KG1 (cell line): ENCODE results near the gene SMIM43.
A peak's percentile ranks its signal among the peaks of the same experiment; 100 is the strongest.

ENCODE experiments used
- DNase-seq: peaks from one replicate; lab custom pipeline; 2025; lab: John Stamatoyannopoulos, UW

Gene SMIM43

GRCh38 chr4:121764702-121765367, at the start of gene SMIM43:
TSS of gene SMIM43 (minus strand) at chr4:121765164. CDS start at chr4:121765105, 59 bp downstream.
- no peak for DNase-seq

GRCh38 chr4:121814756-121815155, 49.8 kb upstream of the SMIM43 start:
- no peak for DNase-seq

- no peak for DNase-seq
Measured at GRCh38 chr4:121811122-121811521, 46.2 kb upstream of the SMIM43 start.

DNA sequence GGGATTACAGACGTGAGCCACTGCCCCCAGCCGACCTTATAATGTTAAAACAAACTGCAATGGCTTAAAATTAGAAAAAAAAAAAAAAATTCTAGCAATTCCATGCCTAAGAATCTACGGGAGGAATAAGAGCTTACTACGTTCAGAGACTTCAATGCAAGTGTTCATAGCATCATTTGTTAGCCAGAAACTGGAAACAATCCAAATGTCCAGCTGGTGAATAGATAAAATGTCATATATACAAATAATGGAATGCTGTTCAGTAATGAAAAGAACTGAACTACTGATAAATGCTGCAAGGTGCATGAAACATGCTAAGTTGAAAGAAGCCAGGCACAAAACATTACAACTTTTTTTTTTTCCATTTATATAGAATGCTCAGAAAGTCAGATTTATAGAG, 41.4 kb upstream of the SMIM43 start:
- no peak for DNase-seq

GRCh38 chr4:121801715-121802075, 36.7 kb upstream of the SMIM43 start:
- no peak for DNase-seq

- DNase-seq, result peak; percentile 81
Measured at GRCh38 chr4:121800961-121801714, 36.2 kb upstream of the SMIM43 start, which contains the start of gene EXOSC9. TSS of gene EXOSC9 (plus strand) at chr4:121801323. CDS start at chr4:121801425, 102 bp downstream.

DNA sequence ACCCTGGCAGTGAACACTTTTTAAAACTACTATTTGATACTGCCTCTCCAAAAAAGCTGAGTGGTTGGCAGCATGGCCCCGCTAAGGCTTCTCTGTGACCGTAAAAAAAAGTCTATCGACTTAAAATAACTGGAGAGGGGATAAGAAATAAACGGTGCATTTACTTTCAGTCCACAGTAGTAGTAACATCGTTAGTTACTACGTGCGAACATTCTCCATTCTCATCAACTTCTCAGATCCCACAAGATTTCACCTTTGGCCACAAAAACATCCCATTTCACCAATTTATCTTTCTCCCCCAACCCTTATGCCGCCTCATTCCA, 35.6 kb upstream of the SMIM43 start:
- peak; percentile 66 for DNase-seq

DNA sequence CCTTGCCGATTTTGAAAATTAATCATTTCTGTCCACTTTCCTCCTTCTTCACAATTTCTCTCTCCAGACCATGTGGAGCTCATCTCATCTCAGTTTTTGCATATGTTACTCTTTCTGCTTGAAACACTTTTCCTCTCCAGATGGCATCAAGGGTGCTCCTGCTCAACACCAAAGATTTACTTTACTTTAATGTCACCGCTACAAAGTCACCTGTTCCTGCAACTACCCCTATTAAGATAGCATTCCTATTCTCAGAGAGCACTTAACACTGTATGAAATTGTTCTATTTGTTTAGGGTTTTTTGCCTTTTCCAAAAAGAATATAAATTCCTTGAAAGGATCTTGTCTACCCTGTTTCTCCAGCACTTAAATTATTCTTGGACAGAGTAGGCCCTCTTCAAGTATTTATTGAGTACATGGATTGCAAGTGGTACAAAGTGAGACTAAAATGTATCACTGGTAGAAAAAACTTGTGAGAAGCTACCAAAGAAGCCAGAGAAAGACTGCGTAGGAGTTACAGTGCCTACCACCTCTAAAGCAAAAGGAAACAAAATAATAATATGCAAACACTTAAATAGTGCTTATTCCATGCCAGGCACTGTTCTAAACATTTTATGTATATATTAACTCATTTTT, 35.0 kb upstream of the SMIM43 start:
- no peak for DNase-seq

DNA sequence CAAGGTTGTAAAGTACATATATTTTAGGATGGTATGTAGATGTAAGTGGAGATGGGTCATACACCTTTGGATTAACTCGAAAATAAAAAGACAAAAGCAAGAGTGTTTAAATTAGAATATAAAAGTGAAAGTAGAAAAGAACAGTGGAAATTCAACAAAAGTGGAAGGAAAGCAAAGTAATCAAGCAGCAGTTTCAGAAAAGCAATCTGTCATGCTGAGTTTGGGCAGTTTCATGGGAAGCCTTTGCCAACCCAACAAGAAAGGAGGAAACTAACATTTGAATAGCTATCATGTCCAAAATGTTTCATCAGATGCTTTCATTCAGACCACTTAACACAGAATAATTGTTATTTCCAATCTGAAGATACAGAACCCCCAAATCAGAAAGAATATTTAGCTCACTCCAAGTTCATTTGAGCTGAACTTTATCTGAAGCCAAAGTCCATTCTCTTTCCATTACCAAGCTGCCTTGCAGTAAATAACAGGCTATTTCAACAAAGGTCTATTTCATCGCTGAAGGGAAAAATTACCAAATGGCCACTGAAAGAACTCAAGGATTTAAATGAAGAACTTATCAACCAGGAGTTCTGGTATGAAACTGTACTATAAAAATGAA, 34.4 kb upstream of the SMIM43 start:
- DNase-seq, result no peak

DNA sequence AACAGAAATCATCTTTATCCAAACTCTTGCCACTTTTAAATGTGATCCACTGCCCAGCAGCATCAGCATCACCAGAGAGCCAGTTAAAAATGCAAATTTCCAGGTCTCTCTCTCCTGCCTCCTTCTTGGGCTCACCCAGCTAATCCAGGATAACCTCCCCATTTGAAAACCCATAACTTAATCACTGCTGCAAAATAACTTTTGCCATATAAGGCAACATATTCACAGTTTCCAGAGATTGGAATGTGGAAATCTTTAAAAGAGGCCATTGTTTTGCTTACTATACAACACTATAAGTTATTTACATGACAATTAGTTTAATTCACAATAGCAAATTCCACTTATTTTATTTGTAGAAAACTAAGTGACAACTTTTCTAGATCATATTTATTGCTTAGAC, 31.3 kb upstream of the SMIM43 start:
- DNase-seq, result no peak

DNA sequence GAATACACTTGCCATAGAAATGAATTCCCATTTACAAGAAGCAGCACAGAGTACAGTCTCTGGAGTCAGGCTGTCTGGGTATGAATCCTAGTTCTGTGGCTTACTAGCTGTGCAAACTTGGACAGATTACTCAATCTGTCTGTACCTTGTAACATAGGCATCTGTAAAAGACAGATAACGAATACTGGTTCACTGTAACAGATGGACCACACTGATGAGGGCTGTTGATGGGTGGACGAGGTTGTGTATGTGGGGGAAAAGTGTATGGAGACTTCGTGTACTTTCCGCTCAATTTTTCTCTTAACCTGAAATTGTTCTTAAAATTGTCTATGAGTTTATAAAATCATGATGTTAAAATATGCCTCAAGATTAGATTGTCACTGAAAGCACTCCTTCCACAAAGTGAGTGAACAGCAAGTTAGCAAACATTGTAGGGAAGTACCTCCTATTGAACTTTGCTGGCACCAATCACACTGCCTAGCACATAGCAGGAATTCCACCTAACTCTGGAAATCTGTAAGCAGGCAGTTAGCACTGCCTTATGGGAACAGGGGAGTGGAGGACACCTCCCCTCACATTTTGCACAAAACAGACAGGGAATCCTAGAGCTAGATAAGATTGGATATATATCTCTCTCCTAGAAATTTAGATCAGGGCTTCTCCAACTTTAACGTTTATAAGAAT, 29.7 kb upstream of the SMIM43 start:
- DNase-seq, result no peak

- DNase-seq, result no peak
Measured at GRCh38 chr4:121792966-121793365, 28.0 kb upstream of the SMIM43 start.

GRCh38 chr4:121791481-121791880, 26.5 kb upstream of the SMIM43 start:
- no peak for DNase-seq

GRCh38 chr4:121790976-121791375, 26.0 kb upstream of the SMIM43 start:
- DNase-seq, result no peak

- DNase-seq, result no peak
Measured at GRCh38 chr4:121789960-121790829, 25.2 kb upstream of the SMIM43 start.

GRCh38 chr4:121789455-121789854, 24.5 kb upstream of the SMIM43 start:
- DNase-seq, result no peak

DNA sequence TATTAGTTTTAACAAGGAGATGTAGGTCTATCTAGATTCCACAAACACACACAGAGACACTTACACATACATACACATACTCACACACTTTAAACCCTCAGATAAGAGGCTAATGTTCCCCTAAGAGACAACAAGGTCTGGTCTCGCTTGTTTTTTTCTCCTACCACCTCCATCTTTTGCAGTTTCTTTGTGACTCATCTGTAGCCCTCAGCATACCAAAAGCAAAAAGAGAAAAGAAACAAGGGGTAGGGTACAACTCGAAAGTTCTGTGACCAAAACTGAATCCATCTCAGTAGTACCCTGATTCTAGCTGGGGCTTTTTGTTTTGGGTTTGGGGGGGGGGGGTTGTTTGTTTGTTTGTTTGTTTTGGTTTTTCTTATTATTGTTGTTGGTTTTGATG, 23.9 kb upstream of the SMIM43 start:
- DNase-seq, result no peak

DNA sequence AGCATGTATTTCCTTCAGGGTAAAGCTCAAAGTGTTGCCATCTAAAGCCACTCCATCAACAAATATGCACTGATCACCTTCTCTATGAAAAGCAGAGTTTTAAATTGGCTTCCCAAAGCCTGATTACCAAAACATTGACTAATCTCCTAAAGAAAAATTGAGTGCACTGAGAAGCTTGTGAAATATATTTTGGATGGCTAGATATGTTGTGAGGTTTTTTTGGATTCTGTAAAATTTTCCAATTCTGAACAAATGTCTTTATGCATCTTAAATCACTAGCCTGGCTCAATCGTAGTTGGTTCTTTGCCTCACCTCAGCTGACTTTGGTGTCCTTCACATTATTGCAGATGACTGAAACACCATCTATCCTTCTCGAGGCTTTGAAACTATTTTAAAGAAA, 21.3 kb upstream of the SMIM43 start:
- no peak for DNase-seq

DNA sequence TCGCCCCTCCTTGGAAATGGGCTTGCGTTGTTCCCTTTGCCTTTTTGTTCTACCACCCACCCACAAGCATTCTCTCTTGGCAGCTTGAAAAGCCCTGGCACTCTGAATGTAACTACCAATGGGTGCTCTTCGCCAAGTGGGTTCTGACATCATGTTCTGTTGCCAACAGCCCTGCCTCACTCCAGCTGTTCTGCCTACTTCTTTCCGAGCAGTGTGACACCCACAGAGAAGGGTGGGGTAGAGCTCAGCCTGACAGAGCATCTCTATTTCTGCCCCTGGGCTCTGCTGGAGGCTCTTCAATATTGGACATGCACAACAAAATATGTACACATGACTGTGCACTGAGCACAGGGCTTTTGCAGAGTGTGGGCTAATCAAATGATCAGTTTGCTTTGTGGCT, 20.5 kb upstream of the SMIM43 start:
- no peak for DNase-seq

DNA sequence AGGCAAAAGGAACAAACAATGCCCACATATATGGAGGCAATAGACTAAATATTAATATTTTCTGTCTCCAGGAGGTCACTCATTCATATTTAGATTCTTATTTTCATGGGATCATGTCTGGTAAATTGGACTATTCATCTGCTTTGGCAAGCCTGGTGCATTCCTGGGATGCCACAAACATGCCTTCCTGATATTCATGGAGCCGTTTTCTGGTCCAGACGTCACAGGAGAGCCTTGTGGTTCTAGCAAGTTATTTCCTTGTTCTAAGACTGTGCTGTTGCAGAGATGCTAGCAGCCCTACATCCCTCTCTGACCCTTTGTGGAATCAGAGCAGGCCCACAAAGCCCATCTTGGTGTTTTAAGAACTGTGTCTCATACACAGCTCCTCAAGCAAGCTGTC, 20.0 kb upstream of the SMIM43 start:
- no peak for DNase-seq

DNA sequence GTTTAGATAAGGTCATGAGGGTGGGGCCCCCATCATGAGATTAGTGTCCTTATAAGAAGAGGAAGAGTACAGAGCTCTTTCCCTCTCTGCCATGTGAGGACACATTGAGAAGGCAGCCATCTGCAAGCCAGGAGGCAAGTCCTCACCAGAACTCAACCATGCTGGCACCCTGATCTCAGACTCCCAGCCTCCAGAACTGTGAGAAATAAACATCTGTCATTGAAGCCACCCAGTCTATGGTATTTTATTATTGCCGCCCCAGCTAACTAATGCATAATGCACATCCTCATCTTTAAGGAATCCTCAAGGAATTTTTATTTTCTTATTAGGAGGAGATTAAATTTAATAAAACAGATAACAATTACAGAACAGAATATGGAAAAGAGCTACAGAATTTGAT, 19.4 kb upstream of the SMIM43 start:
- DNase-seq, result no peak
